Testis (tissue), 3 donors: ENCODE measurements around the gene MEMO1. TPM values are rescaled to one million over a fixed set of nuclear protein-coding genes. Genes with fewer than 3 reads are reported as not detected.

Experiments used
- DNase-seq: peaks from one replicate; pipeline ENCODE4 v3.0.0-alpha.2; 2019
- H3K27ac ChIP-seq, 2 donors: fragments of 200-600 bp; sonication (generic); one replicate each; pipeline ENCODE4 v1.5.1; 2019
- H3K27me3 ChIP-seq: fragments of 200-600 bp; sonication (generic); one replicate; pipeline ENCODE4 v1.5.1; 2019
- H3K36me3 ChIP-seq: fragments of 200-600 bp; sonication (generic); one replicate; pipeline ENCODE4 v1.5.1; 2017; ENCODE audit warnings: low read depth; ENCODE audit errors: missing control alignments
- H3K4me1 ChIP-seq: fragments of 200-600 bp; sonication (generic); one replicate; pipeline ENCODE4 v1.5.1; 2019
- H3K4me3 ChIP-seq, 2 donors: fragments of 200-600 bp; sonication (generic); one replicate each; pipeline ENCODE4 v1.5.1; 2017 to 2019
- H3K9me3 ChIP-seq: fragments of 200-600 bp; sonication (generic); one replicate; pipeline ENCODE4 v1.5.1; 2017
- POLR2A ChIP-seq: fragments of 450-650 bp; IDR thresholded peaks from one replicate; pipeline ENCODE4 v1.6.1; 2017; ENCODE audit warnings: antibody characterized with exemption, mild to moderate bottlenecking, moderate library complexity
- WGBS, 2 donors: methylation state at CpG; one replicate each; pipeline ENCODE4 v1.1.5; 2018; 5-methylcytosine and 5-hydroxymethylcytosine counted together
- intact Hi-C: fragments of 100-400 bp; cut with DNase I; formaldehyde crosslinking; loops from one replicate; pipeline ENCODE4 v1.15.1; 2023; ENCODE audit warnings: low total_unique reads
- polyA plus RNA-seq: library from polyadenylated mRNA; stranded (reverse); fragments of 350-450 nt; fragmentation: Illumina TruSeq; extraction: RNeasy Lipid Tissue Mini Kit (QIAGEN cat#74804); gene quantifications from one replicate; pipeline ENCODE4 v1.2.3, GENCODE V29; 2014; ENCODE audit warnings: low read depth, low replicate concordance; ENCODE audit not compliant: insufficient read depth
- total RNA-seq, 2 donors: library from RNA; depleted of rRNA; stranded (reverse); fragments of >200 nt; gene quantifications; one replicate each; pipeline ENCODE4 v1.2.3, GENCODE V29; 2016
- TF ChIP-seq, protein P1 (sequence below), 3 experiments: fragments of 450-650 bp in 2 of 3; fragments of 200-600 bp in 1 of 3; sonication (generic) in 1 of 3; IDR thresholded peaks; one replicate each; pipeline ENCODE4 v1.5.1; 2016 to 2019; ENCODE audit warnings: antibody characterized with exemption in 3 of 3, mild to moderate bottlenecking in 2 of 3, moderate library complexity in 1 of 3

MEMO1 gene
- total and polyA plus RNA-seq, 3 donors from 2014 or later, result 59.9 to 167 (median 61.1) TPM

DNA sequence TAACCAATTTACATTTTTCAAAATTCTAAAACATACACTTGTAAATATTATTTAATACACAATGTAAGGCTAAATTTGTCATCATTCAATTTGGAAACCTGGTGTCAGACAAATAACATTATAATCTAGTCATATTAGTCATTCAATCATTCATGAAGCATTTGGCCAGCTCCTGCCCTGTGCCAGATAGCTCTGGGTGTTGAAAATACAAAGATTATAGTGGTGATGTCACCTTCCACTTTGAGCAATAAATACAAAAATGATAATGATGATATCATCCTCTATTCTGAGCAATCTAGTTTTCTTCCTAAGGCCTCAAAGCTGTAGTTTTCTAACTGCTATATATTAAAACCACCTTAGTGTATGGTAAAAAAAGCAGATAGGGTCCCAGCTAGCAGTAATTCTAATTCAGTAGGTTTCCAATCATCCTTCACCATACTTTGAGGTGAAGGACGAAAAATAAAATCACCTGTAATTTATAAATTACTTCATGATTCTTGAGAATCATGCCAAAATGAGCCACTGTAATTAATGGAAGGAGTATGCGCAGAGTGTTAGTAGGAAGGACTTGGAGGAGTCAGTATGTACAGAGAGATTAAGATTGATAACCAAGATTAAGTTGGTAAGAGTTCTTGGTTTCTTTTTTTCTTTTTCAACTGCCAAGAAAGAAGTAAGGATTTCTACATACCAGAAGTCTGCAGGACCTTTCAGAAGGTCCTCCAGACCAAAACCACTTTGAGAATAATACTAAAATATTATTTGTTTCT is 23.2 kb downstream of the MEMO1 start:
- Histone ChIP-seq H3K36me3 (no peaks in the 10 kb centered on the region), H3K27me3 (no peaks in the 10 kb centered on the region), H3K27ac (no peak overlapping the region), H3K4me3 (no peak overlapping the region), H3K4me1 (no peaks in the 10 kb centered on the region), H3K9me3 (no peaks in the 10 kb centered on the region)
- 87 to 91% methylated on average over 2 of the region's 2 CpGs for WGBS, 2 donors
- intact Hi-C loops, result no loop called here
- TF ChIP-seq, protein P1, sequence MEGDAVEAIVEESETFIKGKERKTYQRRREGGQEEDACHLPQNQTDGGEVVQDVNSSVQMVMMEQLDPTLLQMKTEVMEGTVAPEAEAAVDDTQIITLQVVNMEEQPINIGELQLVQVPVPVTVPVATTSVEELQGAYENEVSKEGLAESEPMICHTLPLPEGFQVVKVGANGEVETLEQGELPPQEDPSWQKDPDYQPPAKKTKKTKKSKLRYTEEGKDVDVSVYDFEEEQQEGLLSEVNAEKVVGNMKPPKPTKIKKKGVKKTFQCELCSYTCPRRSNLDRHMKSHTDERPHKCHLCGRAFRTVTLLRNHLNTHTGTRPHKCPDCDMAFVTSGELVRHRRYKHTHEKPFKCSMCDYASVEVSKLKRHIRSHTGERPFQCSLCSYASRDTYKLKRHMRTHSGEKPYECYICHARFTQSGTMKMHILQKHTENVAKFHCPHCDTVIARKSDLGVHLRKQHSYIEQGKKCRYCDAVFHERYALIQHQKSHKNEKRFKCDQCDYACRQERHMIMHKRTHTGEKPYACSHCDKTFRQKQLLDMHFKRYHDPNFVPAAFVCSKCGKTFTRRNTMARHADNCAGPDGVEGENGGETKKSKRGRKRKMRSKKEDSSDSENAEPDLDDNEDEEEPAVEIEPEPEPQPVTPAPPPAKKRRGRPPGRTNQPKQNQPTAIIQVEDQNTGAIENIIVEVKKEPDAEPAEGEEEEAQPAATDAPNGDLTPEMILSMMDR (IDR thresholded peaks at IDR 0.05), result no peak
- TF ChIP-seq POLR2A, result no peak
- no peak for DNase-seq

DNA sequence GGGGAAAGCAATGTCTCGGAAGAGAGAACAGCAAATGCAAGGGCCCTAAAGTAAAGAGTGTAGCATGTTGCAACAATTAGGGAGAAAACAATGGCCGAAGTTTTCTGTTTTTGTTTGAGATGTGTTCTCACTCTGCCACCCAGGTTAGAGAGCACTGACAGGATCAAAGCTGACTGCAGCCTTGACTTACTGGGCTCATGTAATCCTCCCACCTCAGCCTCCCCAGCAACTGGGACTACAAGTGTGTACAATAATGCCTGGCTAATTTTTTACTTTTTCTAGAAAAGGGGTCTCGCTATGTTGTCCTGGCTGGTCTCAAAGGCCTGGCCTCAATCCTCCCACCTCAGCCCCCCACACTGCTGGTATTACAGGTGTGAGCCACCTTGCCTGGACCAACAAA is 23.9 kb downstream of the MEMO1 start:
- Histone ChIP-seq H3K4me1 (no peaks in the 10 kb centered on the region), H3K4me3 (no peak overlapping the region), H3K27me3 (no peaks in the 10 kb centered on the region), H3K27ac (no peak overlapping the region), H3K9me3 (no peaks in the 10 kb centered on the region), H3K36me3 (no peaks in the 10 kb centered on the region)
- TF ChIP-seq, protein P1 (IDR thresholded peaks at IDR 0.05), result no peak
- TF ChIP-seq POLR2A, result no peak
- 69 to 71% methylated on average over 3 of the region's 3 CpGs for WGBS, 2 donors
- intact Hi-C loops, result no loop called here
- no peak for DNase-seq

DNA sequence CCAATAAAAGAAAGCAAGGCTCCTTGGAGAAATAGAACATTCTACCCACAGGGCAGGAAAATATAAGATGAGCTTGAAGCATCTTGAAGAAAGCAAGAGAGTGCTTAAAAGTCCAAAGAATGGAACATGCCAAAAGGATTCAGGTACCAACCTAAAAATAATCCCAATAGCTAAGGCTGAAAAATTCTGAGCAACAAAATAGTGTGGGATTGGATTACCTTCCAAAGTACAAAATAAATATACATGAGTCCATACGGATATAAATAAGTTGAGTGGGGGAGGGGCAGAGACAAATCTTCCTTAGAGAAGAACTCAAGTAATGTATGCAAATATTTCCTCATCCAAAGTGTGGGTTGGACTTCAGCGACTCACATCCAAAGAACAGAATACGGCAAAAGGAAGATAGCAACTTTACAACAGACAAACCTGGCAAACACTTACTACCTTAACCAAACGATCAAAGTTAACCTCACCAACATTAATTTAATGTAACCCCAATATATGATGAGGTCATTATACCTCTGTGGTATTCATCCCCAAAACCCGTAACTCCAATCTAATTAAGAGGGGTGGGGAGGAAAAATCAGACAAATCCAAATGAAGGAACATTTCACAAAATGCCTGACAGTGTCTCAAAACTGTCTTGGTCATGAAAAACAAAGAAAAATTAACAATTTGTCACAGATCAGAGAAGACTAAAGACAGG is 26.9 kb downstream of the MEMO1 start:
- intact Hi-C loops, result no loop called here
- H3K36me3 ChIP-seq, result no peaks in the 10 kb centered on the region

DNA sequence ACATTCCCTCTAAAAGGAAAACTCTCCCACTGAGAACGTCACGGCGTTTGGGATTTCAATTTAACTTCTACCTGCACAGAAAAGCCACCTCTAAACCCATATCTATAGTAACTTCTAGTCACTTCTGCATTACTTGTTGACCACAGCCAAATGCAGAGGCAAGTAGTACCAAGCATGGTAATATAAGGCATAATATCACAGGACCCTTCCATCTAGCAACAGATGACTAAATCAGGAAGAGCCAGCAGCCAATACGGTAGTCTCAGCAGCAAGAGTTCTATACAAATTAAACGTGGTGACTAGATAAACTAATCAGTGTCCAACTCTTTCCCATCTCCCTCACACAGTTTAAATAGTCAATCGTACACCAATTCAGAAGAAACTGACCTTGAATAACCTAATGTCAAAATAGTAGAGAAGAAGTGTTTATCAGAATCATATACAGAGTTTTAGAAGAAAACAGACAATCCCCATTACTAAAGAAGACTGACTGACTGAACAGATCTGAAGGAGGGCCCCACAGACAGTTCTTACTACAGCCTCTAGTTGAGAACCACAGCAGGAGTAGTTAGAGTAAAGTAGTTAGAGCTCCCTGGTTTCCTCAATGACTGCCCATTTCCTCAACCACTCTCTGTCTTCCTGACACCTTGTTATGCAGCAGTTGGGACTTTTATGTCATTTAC is 30.0 kb downstream of the MEMO1 start:
- Histone ChIP-seq H3K36me3 (no peaks in the 10 kb centered on the region), H3K27me3 (no peaks in the 10 kb centered on the region), H3K4me3 (no peak overlapping the region), H3K9me3 (no peaks in the 10 kb centered on the region), H3K4me1 (no peaks in the 10 kb centered on the region), H3K27ac (no peak overlapping the region)
- TF ChIP-seq, protein P1 (IDR thresholded peaks at IDR 0.05), result no peak
- TF ChIP-seq POLR2A, result no peak
- 62 to 77% methylated on average over 6 of the region's 6 CpGs for WGBS, 2 donors
- intact Hi-C loops, result no loop called here
- DNase-seq, result no peak

More for the DNA sequence above, 26.9 kb downstream of the MEMO1 start:
- Histone ChIP-seq H3K4me1 (no peaks in the 10 kb centered on the region), H3K27ac (no peak overlapping the region), H3K4me3 (no peak overlapping the region), H3K9me3 (no peaks in the 10 kb centered on the region), H3K27me3 (no peaks in the 10 kb centered on the region)
- DNase-seq, result no peak
- 90 to 94% methylated on average over 5 of the region's 5 CpGs for WGBS, 2 donors
- TF ChIP-seq, protein P1 (IDR thresholded peaks at IDR 0.05), result no peak
- TF ChIP-seq POLR2A, result no peak
